HG03354 (cell line): ENCODE data around the gene ARHGDIB.

Source experiments
- ATAC-seq: cut with Tn5 transposase; IDR thresholded peaks from one replicate; pipeline ENCODE4 v1.9.1; 2021; ENCODE audit warnings: mild to moderate bottlenecking; ENCODE audit not compliant: unreplicated experiment, poor library complexity, severe bottlenecking

The ARHGDIB gene

GRCh38 chr12:14961466-14962152, at the start of gene ARHGDIB:
TSS of gene ARHGDIB (minus strand) at chr12:14961601. CDS start at chr12:14950712, 10,889 bp downstream.
- ATAC-seq: peak; percentile 74

- peak; percentile 82 for ATAC-seq
These were observed 49.8 kb upstream of the ARHGDIB start for GRCh38 chr12:15011162-15011561.

- no peak for ATAC-seq
These were observed 46.1 kb upstream of the ARHGDIB start for GRCh38 chr12:15007551-15007950.

DNA sequence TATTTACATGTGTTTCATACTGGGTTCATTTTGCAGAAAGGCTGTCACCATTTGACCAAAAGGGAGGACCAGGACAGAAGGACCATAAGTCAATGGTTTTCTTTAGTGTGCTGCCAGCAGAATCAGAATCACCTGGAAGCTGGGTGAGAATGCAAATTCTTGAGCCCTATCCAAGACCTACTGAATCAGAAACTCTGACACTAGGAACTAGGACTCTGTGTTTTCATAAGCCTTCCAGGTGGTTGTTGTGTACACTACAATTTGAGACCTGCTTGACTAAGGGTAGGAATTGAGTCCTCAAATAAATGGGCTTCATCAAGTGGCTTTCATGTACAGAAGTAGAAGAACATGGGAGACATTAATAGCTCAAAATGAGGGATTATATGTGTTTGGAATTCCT, 43.7 kb upstream of the ARHGDIB start:
- no peak for ATAC-seq

DNA sequence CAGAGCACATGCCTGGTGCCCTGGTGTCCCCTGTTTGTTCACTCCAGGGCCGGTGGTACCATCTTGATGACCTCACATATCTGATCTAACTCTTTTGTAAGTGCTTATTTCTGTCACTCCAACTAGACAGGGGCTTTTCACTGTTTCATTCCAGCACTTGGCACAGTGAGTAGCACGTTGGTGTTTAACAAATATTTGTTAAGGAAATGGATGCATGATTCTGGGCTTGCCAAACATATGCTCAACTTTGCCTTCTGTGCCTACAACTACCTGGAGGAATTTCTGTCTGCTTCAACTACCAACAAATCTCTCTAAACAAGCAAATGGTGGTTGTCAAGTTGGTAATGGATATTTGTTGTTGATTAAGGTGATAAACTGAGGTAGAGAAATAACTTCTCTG, 43.0 kb upstream of the ARHGDIB start:
- no peak for ATAC-seq

DNA sequence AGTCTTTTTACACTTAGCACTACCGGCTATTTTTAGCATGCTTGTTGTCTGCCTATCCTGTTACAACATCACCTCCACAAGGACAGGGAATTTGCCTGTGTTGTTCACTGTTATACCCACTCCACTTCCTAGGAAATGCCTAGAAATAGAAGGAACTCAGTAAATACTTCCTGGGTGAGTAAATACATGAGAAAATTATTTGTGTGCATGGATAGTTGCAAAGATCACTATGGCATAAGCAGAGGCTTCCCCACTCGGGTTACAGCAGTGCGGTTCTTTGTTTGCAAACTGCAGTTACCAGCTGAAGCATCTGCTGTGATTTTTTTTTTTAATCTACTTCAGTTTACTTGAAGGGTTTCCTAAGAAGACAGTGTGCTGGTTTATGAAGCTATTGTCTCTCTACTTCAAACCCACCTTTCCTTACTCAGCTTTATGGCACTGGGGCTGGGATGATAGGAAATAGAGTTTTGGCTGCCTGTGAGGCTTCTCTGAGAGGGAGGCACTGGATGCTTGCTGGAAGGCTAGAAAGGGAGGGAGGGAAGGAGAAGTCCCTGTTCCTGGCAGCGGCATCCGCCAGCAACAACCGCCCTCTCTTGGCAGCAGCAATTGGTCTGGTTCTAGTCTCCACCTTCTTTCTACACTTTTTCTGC, 40.5 kb upstream of the ARHGDIB start:
- no peak for ATAC-seq

- ATAC-seq: no peak
These were observed 39.2 kb upstream of the ARHGDIB start for GRCh38 chr12:15000575-15000974.

DNA sequence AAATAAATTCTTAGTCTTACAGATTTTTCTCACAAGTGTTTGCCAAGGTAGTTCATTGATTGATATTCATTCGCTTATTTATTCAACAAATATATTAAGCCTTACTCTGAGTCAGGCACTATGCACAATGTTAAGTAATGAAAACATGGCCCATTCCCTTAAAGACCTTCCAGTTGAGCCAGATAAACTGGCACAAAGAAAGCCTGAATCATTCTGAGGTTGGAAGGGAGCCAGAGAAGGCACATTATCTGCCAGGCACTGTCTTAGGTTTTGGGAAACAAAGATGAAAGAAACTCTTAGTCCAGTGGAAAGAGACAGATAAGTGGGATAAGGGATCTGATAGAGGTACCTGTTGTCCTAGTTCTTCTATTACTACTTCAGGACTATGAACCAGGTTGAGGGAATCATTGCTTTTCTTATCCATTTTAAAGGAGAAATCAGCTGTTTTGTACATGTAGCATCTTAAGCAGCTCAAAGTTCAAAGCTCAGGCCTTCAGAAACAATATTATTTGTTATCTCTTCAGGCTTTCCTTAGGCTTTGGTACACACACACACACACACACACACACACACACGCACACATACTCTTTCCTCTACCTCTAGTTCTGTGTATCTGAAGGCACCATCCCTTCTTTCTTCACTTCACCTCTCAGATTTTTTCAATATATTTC, 38.4 kb upstream of the ARHGDIB start:
- ATAC-seq: no peak

DNA sequence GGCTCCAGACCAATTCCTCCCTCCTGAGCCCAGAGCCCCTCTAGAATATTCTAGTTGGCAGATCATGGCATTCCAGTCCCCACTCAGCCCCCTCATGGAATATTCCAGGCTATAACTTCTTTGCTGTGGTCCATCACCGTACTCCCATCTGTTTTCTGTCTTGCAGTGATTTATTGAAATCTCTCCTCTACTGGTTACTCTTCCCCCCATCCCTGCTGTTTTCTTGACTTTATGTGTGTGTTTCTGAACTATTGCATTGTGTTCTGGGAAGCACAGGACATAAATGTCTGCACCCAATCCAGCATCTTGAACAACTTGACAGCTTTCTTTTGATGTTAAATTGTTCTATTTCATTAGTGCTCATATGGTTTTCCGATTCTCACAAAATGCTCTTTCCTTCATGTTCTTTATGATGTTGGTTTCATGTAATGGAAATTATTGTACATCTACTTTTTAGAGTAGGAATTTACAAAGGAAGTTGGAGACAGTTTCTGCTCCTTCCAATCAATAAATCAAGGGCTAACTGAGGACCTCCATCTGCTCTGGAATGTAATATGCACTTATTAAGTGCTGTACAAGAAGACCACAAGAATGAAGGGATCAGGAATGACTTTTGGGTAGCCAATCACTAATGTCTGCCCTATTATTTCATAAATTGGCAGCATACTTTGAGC, 37.8 kb upstream of the ARHGDIB start:
- no peak for ATAC-seq

GRCh38 chr12:14997998-14998397, 36.6 kb upstream of the ARHGDIB start:
- no peak for ATAC-seq

DNA sequence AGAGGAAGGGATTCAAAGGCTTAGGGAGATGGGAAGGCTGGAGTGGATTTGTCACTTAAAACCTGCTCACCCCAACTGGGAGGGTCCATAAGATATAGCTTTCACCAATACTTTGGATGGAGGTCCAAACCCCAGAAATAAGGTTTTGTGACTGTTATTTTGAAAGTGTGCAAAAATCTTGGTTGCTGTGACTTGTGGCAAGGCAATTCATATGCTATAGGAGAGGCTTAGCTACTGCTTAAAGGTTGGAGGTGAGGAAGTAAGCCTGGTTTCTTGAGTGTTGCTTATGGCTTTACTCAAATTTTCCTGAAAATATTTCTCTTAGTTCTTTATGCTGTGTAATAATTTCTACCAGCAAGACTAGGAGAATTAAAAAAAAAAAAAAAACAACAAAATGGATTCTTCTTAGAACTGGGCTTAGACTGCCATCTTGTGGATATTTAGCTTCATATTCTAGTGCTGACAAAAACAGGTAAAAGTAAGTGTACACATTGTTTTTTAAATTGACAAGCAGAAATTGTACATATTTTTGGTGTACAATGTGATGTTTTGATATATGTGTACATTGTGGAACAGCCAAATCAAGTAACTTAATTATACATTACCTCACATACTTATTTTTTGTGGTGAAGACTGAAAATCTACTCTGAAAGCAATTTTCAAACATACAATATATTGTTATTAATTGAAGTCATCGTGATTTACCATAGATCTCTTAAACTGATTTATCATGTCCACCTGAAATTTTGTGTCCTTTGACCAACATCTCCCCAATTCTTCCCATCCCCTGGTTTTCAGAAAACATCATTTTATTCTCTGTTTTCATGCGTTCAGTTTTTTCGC, 34.4 kb upstream of the ARHGDIB start:
- ATAC-seq: no peak

DNA sequence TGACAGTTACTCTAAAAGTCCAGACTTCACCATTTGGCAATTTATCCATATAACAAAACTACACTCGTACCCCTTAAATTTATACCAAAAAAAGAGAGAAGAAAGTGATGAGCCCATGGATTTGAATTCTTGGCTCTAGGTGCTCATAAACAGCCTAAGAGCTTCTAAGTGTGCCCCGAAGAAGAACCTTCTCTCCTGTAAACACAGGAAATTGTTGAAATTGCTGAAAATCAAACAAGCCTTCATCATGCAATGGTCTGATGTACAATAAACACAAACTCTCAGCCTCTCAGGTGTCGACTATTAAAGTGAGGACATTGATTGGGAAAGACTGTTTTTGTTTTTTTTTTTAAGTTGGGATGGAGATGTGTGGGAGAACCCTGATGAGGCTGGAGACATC, 33.2 kb upstream of the ARHGDIB start:
- ATAC-seq: no peak

- no peak for ATAC-seq
These were observed 32.3 kb upstream of the ARHGDIB start for GRCh38 chr12:14993537-14994266.

- no peak for ATAC-seq
These were observed 31.7 kb upstream of the ARHGDIB start for GRCh38 chr12:14993117-14993516.

- ATAC-seq: no peak
These were observed 31.3 kb upstream of the ARHGDIB start for GRCh38 chr12:14992673-14993072.

- no peak for ATAC-seq
These were observed 29.7 kb upstream of the ARHGDIB start for GRCh38 chr12:14991069-14991468.

DNA sequence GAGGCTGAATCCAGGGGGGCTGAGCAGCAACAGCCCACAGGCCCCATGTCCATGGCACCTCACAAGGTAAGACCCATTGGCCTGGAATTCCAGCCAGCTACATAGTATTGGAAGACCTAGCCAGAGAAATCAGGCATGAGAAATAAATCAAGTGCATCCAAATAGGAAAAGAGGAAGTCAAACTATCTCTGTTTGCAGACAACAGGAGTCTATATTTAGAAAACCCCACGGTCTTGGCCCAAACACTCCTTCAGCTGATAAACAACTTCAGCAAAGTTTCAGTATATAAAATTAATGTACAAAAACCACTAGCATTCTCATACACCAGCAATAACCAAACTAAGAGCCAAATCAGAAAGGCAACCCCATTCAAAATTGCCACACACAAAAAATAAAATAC, 28.4 kb upstream of the ARHGDIB start:
- ATAC-seq: peak; percentile 61

DNA sequence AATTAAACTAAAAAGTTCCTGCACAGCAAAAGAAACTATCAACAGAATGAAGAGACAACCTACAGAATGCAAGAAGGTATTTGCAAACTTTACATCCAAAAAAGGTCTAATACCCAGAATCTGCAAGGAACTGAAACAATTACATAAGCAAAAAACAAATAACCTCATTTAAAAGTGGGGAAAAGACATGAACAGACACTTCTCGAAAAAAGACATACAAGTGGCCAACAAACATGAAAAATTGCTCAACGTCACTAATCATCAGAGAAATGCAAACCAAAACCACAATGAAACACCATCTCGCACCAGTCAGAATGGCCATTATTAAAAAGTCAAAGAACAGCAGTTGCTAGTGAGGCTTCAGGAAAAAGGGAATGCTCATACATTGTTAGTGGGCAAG, 26.6 kb upstream of the ARHGDIB start:
- ATAC-seq: no peak

- no peak for ATAC-seq
These were observed 25.0 kb upstream of the ARHGDIB start for GRCh38 chr12:14986449-14986848.
